ENCODE results near the gene COQ8A.
"Not testable (repeated sequence)": the region's sequence is repeated elsewhere in the genome, so short reads cannot be mapped to it uniquely, and the experiment has no call there.

The COQ8A gene

GRCh38 chr1:226929260-226930111 lies 10.6 kb upstream of the COQ8A start:
- not testable (repeated sequence) for DNase-seq

- DNase-seq: no peak
These were observed 5.4 kb upstream of the COQ8A start for GRCh38 chr1:226934483-226935237.

GRCh38 chr1:226937940-226938725 lies 2.0 kb upstream of the COQ8A start:
- no peak for DNase-seq

GRCh38 chr1:226938903-226939437 lies 1.1 kb upstream of the COQ8A start:
- peak in 1 of 2 donors; percentile 38 for DNase-seq

GRCh38 chr1:226939438-226940028 lies 561 bp upstream of the COQ8A start:
- no peak for DNase-seq

GRCh38 chr1:226940806-226941067 lies 643 bp downstream of the COQ8A start:
- no peak for DNase-seq

GRCh38 chr1:226942392-226942791 lies 2.3 kb downstream of the COQ8A start:
- DNase-seq: no peak

- no peak for DNase-seq
These were observed 3.1 kb downstream of the COQ8A start for GRCh38 chr1:226943156-226943555.

GRCh38 chr1:226943927-226944326 lies 3.8 kb downstream of the COQ8A start:
- DNase-seq: no peak

- DNase-seq: no peak
These were observed 5.2 kb downstream of the COQ8A start for GRCh38 chr1:226945106-226945857.

- no peak for DNase-seq
These were observed 5.8 kb downstream of the COQ8A start for GRCh38 chr1:226945858-226946245.

- DNase-seq: no peak
These were observed 6.2 kb downstream of the COQ8A start for GRCh38 chr1:226946285-226946684.

GRCh38 chr1:226946841-226947240 lies 6.7 kb downstream of the COQ8A start:
- DNase-seq: no peak

GRCh38 chr1:226948051-226948450 lies 8.0 kb downstream of the COQ8A start:
- DNase-seq: no peak

GRCh38 chr1:226948480-226948879 lies 8.4 kb downstream of the COQ8A start:
- DNase-seq: no peak

- DNase-seq: no peak
These were observed 8.9 kb downstream of the COQ8A start for GRCh38 chr1:226948996-226949395.

- no peak for DNase-seq
These were observed 9.3 kb downstream of the COQ8A start for GRCh38 chr1:226949401-226949800.

GRCh38 chr1:226950316-226950715 lies 10.2 kb downstream of the COQ8A start:
- no peak for DNase-seq

GRCh38 chr1:226950871-226951270 lies 10.8 kb downstream of the COQ8A start:
- no peak for DNase-seq

- DNase-seq: no peak
These were observed 11.4 kb downstream of the COQ8A start for GRCh38 chr1:226951286-226952117.

GRCh38 chr1:226952118-226952441 lies 12.0 kb downstream of the COQ8A start:
- no peak for DNase-seq

Data from CD4-positive, alpha-beta T cell treated with Interleukin-4 for 1 hour (primary cell).